GM19372 (cell line): ENCODE results near the gene SEC61A2.
"Not testable (repeated sequence)": the region's sequence is repeated elsewhere in the genome, so short reads cannot be mapped to it uniquely, and the experiment has no call there.

Experiments
- ATAC-seq: cut with Tn5 transposase; IDR thresholded peaks from one replicate; pipeline ENCODE4 v1.9.1; 2021; ENCODE audit warnings: mild to moderate bottlenecking, low read depth, moderate library complexity; ENCODE audit not compliant: unreplicated experiment

The SEC61A2 gene

DNA sequence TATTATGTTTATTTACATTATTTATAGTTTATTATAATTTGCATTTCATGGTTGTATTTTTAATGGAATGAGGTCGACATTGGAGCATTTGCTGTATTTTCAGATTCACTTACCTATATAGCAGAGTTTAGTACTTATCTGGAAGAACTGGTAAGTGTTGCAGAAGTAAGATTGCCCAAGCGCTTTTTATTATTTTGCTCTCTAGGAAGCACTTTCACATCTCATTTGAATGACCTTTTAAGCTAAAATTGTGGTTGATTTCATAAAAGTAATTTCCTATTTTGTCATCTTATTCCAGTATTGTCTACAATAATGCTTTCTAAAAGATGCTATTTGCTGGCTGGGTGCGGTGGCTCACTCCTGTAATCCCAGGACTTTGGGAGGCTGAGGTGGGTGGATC, 28.6 kb downstream of the SEC61A2 start:
- no peak for ATAC-seq

DNA sequence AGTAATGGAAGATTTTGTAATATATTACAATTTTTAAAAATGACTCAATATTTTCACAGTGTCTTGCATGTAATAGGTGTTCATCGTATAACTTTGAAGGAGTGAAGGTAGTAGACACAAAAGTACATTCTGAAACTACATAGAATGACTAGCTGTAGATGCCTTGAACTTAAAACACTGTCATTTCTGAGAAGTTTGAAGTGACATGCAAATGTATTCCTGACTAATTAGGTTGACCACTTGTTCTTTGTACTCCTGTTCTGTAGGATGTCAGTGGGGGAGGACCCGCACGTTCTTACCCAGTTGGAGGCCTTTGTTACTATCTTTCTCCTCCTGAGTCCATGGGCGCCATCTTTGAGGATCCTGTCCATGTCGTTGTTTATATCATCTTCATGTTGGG, 31.2 kb downstream of the SEC61A2 start:
- ATAC-seq = no peak

DNA sequence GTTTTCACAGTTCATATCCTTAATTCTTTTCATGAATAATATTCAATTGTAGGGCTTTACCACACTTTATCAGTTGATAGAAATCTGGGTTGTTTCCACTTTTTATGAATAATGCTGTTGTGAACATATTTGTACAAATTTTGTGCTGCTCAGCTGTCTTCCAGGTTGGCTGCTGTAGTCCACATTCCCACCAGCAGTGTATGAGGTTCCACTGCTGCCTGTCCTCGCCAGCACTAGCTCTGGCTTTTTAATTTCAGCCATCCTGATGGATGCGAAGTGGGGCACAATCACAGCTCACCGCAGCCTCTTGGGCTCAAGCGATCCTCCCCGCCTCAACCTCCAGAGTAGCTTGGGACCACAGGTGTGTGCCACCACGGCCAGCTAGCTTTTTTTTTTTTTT, 33.5 kb downstream of the SEC61A2 start:
- no peak for ATAC-seq

DNA sequence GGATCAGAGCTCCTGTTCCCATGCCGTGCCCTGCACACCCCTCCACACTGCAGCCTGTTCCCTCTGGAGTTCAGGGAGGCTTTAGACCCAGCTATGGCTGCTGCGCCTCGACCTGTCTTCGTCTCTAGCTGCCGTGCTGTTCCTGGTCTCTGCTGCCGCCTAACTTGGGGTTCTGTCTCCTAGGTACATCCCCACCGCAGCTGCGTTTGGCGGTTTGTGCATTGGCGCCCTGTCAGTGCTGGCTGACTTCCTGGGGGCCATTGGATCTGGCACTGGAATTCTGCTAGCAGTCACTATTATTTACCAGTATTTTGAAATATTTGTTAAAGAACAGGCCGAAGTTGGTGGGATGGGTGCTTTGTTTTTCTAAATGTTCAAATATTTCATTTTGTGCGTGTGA, 34.6 kb downstream of the SEC61A2 start:
- no peak for ATAC-seq

DNA sequence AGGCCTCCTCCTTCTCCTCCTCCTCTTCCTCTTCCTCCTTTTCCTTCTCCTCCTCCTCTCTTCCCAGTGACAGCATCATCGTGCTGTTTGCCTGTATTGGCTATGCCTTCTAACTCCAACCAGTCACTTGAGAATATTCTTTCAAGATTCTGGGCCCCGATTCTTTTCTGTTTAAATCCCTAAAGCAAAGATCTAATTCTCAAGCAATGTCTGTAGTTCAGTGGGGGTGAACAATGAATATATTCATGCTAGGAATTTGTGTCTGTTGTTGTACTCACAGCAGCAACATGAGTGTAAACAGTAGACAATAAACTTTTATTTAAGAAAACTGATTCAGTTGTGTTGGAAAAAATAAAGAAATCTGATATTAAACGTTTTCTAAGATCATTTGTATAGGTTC, 35.6 kb downstream of the SEC61A2 start:
- ATAC-seq = no peak

DNA sequence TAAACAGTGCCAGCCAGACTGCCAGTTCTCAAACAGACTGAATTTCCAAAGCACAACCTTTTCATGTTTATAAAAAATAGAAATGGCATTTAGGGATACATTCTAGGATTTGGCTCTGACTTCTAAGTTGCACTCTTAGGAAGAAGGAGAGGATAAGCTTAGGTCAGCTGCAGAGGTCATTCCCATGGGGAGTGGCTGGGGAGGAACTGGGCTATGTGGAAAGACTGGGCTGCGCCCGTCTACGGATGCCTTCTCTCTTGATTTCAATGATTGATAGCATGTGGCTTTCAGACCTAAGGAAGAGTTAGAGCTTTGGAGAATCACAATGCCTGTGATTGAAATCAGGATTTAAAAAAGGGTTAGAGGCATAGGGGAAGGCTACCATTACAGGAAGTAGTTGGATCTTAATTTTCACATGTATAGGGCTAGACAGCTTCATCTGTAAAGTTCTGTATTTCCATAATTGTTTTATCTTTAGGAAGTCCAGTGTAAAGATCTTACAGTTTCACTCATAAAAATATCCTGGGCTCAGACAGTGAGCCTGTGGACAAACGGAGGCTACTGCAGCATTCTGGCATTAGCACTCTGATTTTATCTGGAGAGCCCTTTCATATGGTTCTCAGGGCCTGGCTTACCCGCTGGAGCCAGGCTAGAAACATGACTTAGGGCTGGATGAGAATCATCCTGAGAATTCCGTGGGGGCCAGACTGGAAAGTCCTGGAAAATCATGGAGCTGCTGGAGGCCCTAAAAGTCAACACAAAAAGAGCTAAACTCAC, 36.7 kb downstream of the SEC61A2 start:
- ATAC-seq = no peak

DNA sequence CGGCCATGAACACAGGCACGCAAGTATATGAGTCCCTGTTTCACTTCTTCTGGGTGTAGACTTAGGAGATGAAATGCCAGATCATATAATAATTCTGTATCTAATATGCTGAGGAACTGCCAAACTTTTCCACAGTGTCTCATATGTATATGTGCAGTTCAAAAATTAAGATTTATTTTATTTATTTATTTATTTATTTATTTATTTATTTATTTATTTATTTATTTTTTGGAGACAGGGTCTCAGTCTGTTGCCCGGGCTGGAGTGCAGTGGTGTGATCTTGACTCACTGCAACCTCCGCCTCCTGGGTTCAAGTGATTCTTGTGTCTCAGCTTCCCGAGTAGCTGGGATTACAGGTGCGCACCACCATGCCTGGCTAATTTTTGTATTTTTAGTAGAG, 42.0 kb downstream of the SEC61A2 start:
- ATAC-seq = not testable (repeated sequence)

DNA sequence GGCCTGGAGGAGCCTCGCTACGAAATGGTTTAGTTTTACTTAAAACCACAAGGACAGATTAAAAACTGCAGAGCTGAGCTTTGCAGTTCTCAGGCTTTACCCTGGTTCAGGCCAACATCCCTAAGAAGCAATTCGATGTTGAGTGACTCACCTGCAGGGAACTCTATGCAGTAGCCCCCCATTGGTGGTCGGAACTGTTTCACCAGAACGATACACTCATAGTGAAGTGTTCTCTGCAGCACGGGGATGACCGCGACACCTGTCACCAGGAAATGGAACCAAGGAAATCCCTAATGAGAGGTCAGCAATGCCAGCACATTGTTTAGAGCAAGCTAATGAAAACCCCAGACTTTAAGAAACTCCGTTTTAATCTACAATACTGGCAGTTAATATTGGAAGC, 48.2 kb downstream of the SEC61A2 start:
- no peak for ATAC-seq

DNA sequence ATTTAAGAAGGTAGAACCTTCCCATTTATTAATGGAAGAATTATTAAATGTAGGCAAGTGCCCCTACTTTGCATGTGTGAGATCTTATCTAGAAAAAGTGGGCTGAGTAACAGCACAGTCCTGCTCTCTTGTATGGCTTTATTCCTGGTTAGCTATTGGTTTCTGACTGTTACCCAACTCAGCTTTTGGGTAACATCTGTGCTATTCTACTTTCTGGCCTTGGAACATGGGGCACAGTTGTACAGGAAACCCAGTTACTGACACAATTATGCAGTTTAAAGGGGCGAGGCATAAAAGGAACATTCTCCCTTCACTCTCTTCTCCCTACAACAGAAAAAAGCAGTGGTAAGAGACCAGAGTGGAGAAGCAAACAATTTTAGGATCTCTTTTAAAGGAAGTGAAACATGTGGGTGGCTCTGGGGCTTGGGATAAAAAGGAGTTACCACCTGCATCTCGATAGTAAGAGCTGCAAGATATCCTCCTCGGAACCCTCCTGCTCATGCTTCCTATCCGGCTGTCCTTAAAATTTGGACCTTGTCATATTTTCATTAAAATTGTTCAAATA, 50.2 kb downstream of the SEC61A2 start:
- no peak for ATAC-seq

DNA sequence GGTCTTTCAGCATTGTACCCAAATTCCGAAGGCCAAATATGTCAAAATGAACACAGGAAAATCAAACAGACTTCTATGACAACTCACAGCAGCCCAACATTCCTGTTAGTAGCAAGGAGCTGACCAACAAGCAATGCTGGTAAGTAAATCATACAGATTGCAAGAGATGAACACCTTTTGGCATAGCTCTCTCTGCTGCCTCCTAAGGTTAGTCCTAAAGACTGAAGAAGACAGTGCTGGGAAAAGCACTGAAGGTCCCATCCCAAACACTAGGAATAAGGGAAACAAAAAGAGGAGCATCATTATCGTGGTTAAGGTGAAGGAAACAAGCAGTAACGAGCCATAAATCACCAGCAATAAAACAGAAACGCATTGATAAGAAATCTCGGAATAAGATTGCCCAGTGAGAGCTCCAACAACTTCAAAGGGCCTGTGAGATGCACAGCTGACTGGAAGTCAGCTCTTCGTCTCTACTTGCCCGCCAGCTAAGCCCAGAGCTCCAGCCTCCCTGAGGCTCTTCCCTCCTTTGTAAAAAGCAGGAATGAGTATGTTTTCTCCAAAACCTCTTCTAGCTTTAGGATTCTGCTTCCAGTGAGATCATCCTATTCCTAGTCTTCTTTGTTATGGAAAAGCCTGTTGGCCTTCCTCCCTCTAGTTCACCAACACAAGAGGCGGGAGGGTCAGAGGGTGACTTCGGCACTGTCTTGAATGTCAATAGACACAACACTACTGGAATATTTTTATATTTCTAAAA, 50.9 kb downstream of the SEC61A2 start:
- no peak for ATAC-seq

DNA sequence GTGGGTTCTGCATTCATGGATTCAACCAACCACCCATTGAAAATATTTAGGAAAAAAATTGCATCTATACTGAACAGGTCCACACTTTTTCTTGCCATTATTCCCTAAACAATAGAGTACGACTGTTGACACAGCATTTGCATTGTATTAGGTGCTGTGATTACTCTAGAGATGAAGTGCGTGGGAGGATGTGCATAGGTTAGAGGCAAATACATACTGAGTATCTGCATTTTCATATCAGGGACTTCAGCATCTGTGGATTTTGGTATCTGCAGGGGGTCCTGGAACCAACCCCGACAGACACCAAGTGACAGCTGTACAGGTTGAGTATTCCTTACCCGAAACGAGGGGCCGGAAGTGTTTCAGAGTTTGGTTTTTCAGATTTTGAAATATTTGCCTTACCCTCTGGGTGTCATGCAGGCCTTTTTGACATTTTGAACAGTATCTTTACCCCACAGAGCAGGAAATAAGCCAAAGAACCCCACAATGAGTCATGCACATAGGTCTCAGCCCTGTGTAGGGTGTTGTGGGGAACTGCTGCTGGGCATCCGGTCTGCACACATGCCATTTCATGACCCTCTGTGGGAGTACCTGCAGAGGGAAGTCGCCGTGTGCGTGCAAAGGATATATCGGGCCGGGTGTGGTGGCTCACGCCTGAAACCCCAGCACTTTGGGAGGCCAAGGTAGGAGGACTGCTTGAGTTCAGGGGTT, 51.7 kb downstream of the SEC61A2 start:
- no peak for ATAC-seq

DNA sequence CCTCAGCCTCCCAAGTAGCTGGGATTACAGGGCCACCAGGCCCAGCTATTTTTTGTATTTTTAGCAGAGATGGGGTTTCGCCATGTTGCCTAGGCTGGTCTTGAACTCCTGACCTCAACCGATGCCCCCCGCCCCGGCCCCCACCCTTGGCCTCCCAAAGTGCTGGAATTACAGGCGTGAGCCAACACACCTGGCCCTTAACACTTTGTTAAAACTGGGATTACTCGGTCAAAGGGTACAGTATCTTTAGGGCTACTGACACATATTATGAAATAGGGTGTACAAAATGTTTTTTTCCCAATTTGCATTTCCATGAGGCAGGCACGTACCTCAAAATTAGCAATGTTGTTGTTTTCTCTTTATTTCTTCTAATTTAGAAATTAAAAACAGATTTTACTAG, 54.7 kb downstream of the SEC61A2 start:
- ATAC-seq = no peak

DNA sequence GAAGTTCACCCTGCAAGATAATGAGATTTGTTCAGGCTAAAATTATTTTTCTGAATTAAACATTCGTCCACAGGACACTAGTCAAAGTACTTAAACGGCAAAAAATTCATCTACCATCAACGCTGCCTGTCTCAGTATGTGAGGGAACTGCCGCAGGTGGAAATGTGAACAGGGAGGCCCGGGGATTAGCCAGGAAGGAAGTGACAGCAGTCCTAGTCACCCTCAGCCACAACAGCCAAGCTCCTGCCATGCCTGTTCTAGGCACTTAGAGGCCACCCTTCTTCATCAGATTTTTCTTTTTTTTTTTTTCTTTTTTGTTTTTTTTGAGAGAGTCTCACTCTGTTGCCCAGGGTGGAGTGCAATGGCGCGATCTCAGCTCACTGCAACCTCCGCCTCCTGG, 56.8 kb downstream of the SEC61A2 start:
- no peak for ATAC-seq

DNA sequence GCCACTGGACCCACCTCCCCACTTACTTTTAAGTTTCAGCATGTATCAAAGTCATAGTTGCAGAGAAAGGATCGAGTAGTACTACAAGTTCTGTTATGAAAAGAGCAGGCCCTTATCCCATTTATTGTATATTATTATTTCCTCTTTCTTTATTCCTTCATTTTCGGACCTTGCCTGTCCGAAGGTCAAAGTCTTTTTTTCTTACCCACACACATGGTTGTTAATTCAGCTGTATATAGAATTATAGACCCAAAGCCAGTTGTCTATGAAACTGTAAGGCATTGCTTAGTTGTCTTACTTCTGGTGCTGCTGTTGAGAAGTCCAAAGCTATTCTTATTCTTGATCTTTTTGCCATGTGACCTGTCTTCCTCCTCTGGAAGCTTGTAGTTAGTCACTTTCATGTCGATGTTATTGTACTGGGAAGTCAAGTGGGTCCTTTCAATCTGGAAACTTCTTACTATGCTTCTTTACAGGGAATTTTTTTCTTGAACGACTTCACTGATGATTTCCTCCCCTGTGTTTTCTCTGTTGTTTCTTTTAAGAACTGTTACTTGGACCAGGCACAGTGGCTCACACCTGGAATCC, 57.9 kb downstream of the SEC61A2 start:
- ATAC-seq = no peak

DNA sequence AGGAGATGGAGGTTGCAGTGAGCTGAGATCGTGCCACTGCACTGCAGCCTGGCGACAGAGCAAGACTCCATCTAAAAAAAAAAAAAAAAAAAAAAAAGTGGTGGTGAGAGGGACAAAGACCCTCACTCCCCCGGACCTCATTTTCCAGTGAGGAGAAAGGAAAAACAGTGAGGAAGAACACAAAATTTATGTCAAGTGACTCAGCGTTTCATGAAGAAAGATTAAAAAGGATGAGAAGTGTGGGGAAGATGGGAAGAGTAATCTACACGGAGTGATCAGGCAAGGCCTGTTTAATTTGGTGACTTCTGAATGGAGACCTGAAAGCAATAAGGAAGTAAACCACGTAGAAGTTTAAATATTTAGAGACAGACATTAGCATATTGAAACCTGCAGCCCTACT, 59.2 kb downstream of the SEC61A2 start:
- no peak for ATAC-seq

DNA sequence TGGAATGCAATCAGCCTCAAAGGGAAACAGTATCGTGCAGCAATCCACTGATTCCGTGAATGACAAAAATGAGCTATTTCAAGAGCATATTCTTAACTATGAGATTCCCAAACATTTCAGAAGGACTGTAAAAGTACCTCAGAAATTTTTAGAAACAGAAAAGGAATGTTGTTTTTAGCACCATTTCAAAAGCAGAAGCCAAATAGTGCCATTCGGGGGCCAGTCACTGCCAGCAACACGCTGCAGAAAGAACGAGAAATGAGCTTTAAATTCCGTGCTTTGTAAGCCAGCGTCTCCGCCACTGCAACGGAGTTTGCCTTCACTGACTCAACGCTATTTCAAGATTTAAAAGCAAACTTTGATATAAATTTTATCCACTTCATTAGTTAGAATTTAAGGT, 59.9 kb downstream of the SEC61A2 start:
- ATAC-seq = no peak

DNA sequence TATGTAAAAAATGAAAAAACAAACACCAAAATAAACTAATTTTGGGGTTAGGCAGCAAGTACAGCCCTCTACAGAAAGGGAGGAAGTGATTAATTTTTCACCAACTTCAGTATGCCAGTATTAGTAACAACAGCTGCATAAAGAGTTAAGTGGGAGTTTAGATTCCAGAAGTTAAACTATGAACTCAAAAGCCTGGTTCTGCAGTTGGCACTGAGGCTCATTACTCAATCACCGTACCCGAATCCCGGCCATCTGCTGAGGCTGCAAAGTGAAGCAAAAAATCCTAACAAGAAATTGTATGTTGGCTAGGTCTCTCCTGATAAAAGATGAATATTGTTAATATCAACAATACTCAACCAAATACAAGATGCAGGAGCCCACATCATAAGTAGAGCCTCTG, 62.2 kb downstream of the SEC61A2 start:
- no peak for ATAC-seq

DNA sequence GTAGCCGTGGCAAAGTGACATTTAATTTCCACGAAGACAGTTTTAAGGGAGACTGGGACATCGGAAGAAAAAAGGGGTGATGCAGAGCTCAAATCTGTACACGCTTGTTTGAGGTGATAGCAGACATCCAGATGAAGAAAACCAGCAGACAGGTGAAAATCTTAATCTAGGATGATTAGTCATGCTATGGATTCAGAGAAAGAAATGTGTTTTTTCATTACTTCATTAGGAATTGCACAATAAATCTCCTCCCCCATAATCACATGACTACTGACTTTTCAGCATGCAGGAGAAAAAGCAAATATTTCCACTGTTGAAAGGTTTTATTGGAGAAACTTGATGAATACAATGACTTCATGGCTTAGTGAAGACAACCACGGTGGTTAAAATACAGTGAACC, 63.7 kb downstream of the SEC61A2 start:
- ATAC-seq = no peak

DNA sequence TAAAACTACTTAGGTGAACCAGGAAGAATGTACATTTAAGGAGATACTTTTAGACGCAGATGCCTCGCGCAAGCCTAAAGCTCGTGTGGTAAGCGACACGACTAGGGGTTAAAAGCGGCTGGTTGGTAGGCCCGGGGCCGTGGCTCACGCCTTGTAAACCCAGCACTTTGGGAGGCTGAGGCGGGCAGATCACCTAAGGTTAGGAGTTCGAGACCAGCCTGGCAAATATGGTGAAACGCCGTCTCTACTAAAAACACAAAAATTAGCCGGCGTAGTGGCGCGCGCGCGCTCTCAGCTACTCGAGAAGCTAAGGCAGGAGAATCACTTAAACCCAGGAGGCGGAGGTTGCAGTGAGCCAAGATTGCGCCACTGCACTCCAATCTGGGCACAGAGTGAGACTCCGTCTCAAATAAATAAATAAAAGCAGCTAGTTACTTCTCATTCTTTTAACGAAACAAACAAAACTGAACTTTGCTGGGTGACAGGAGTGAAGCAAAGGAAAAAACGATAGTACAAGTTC, 65.3 kb downstream of the SEC61A2 start:
- no peak for ATAC-seq

DNA sequence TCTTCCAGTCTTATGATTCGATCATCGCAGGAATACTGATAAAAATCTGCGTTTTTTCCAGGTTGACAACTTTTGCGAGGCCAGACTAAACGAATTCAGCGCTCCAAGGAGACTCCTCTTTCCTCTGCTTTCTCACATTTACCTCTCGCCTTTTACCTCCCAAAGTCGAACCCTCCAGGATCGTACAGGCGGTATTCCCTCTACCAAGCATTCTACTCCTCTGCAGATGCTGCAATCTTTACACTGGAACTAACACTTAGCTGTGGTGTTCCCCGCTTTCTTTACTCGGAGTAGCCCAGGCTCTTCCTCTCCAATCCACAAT, 65.8 kb downstream of the SEC61A2 start:
- peak; percentile 7 for ATAC-seq
